Measurements from ENCODE around the gene GPR183.

Gene GPR183

GRCh38 chr13:99313501-99313900, 6.3 kb upstream of the GPR183 start:
- DNase-seq, result peak in 2 of 56 donors; percentile 14 to 16

- peak in 33 of 56 donors; percentile 4 to 62 (median 29) for DNase-seq
These were observed 5.3 kb upstream of the GPR183 start for GRCh38 chr13:99312493-99312883.

GRCh38 chr13:99311748-99312492, 4.7 kb upstream of the GPR183 start:
- no peak for DNase-seq

DNA sequence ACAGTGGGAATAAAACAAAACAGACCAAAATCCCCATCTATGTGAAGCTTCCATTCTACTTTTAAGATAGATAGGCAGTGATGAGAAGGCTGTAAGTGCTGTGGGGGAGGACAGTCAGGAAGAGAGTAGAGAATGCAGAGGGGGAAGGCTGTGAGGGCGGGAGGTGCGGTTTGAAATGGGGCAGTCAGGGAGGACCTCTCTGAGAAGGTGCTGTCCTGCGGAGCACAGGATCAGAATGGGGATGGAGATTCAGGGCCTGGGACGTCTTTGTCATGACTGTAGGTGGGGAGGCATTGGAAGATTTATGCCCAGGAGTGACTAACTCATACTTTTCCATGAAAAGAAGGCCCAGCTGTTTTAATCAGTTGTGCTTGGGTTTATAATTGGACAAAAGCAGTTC, 3.9 kb upstream of the GPR183 start:
- DNase-seq, result no peak

GRCh38 chr13:99310382-99311031, 3.3 kb upstream of the GPR183 start:
- DNase-seq, result no peak

DNA sequence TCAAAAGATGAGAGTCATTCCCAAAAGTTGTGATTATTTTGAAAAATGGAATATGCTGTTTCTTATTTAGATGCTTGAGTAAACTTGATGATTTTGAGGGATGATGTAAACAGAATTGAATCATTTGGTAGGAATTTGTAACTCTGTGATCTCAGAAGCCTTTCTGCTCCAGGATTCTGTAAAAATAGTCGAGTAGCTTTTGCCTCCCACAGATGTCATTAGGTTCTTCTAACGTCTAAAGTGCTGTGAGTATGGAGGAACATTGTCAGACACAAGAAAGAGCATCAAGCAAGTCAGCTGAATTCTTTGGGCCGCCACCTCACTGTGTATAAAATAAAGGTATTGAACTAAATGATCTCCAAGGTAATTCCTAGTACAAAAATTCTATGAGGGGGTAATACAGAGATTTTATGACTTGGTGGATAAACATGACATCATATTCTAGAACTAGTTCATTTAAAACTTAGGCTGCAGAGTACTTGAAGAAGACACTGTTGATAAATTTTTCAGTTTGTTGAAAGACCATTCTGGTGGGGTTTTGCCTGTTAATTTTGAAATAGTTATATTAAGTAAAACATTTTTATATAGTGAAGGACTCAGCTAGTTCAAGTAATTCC, 1.4 kb upstream of the GPR183 start:
- peak in 6 of 56 donors; percentile 10 to 43 (median 19) for DNase-seq

GRCh38 chr13:99307648-99308339, 595 bp upstream of the GPR183 start:
- no peak for DNase-seq

DNA sequence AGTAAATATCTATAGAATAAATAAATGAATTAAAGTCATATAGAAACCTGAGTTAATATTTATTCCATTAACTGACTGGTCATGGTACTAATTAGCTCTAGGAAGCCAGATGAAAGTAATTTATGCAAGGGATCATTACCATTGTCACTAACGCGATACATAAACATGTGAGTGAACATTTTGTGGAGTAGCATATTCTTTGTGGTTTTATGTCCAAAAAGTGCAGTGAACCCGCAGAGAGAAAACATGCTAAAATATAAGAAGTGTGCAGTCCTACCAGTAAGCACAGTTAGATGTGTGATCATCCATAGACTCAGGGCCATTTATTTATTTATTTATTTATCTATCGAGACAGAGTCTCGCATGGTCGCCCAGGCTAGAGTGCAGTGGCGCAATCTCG, 1.6 kb downstream of the GPR183 start:
- no peak for DNase-seq

GRCh38 chr13:99305158-99305557, 2.0 kb downstream of the GPR183 start:
- DNase-seq, result no peak

GRCh38 chr13:99304541-99304940, 2.7 kb downstream of the GPR183 start:
- no peak for DNase-seq

GRCh38 chr13:99303863-99304521, 3.2 kb downstream of the GPR183 start:
- DNase-seq, result peak in 7 of 56 donors; percentile 12 to 33 (median 23)

DNA sequence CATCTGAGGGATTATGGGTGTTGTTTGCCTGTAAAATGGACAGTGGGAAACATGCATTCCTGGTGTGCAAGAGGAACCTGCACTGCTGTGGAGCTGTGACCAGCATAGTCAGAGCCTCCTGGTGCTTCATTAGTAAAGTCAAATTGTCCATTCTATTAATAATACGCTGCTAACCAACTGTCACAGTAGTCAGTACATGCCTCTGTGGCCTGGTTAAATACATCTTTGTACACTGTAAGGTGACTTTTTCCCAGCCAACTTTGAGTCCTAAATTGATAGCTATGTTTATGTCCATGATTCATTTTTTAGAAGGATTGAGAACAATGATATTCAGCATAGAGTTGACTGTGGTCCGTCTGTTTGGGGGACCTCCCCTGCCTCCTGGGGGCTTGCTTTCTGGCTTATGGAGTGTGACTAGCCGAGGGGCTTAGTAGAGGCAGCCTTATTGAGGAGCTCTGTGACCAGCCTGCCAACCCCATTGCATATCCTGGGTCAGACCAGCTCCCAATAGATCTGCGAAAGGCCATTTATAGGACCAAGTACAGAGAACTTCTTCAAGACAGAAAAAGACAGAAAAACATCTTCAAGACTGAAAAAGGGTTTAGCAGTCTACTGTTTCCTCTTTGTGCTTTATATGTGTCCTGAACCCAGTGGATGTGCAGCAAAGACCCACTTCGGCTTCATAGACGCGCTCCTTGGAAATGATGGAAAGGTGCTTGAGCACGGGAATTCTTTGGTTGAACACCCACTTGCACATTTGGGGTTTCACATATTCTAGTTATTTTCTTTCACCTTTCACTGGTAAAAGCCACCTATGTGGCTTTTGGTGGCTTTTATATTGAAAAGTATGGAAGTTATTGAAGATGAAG, 4.3 kb downstream of the GPR183 start:
- no peak for DNase-seq

- no peak for DNase-seq
These were observed 5.1 kb downstream of the GPR183 start for GRCh38 chr13:99301913-99302636.

DNA sequence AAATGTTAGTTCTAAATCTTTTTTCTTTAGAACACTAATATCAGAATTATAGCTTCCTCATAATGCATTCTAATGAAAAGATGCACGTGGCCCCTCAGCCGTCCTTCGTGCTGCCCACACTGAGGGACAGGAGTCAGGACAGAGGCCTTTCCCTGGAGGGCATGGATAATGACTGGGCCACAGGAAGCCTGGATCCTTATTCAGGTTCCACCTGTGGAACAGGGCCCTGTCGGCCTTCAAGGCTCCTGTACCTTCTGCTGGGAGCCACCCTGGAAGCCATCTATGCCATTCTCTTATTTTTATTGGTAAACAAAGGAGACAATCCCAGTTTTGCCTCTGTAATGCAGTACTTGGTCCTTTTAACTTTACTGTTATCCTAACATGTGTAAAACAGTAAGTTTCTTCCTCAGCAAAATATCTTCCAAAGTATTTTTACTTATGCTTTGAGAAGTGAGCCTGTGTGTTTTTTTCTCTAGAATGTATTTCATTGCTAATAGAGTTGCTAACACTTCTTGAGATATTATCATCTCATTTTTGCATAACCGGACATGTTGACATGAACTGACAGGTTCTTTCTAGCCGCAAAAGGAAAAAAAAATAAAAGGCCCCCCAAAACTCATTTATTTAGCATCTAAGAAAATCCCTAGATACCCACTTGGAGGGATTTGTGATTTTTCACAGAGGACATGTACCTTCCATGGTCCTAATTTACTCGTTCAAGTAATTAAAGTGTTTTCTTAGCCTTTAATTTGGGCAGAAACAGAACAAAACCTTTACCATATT, 6.0 kb downstream of the GPR183 start:
- DNase-seq, result no peak

- no peak for DNase-seq
These were observed 7.3 kb downstream of the GPR183 start for GRCh38 chr13:99299920-99300341.

GRCh38 chr13:99299256-99299919, 7.8 kb downstream of the GPR183 start:
- no peak for DNase-seq

DNA sequence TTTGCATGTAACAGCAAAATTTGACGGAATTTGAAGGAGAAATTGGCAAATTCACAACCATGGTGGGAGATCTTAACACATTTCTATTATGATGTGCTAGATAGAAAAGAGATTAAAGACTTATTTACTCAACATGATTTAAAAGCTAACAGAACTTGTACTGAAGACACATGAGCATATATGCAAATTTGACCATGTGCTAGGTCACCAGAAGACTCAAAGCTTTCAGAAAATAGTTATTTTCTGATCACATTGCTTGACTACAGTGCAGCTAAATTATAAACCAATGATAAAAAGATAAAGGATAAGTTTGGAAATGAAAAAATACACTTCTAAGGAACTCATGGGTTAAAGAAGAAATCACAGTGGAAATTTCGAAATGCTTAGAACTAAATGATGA, 9.1 kb downstream of the GPR183 start:
- no peak for DNase-seq

- no peak for DNase-seq
These were observed 9.9 kb downstream of the GPR183 start for GRCh38 chr13:99297331-99297730.

Measured in nucleus accumbens (tissue), 56 donors.